GM20000 (cell line): ENCODE results near the gene GRHL1.

Source experiments
- DNase-seq: peaks from one replicate; pipeline ENCODE4 v3.0.0; 2012; ENCODE audit warnings: low spot score
- CTCF ChIP-seq: IDR thresholded peaks from 2 replicates; pipeline ENCODE4 v1.5.1; 2012; ENCODE audit warnings: mild to moderate bottlenecking, control low read depth; ENCODE audit errors: extremely low read depth, missing control alignments

The GRHL1 gene

GRCh38 chr2:9996321-9996720 is 44.8 kb downstream of the GRHL1 start:
- no peak for TF ChIP-seq CTCF
- no peak for DNase-seq

- no peak for DNase-seq
- no peak for TF ChIP-seq CTCF
Observed at GRCh38 chr2:9997936-9998335, 46.4 kb downstream of the GRHL1 start.

- DNase-seq: no peak
- no peak for TF ChIP-seq CTCF
Observed at GRCh38 chr2:9998916-9999654, 47.6 kb downstream of the GRHL1 start.

- TF ChIP-seq CTCF: no peak
Observed at GRCh38 chr2:9999693-10000092, 48.2 kb downstream of the GRHL1 start.

GRCh38 chr2:10000541-10000940 is 49.0 kb downstream of the GRHL1 start:
- no peak for TF ChIP-seq CTCF
- DNase-seq: no peak

More at GRCh38 chr2:9999693-10000092, 48.2 kb downstream of the GRHL1 start:
- no peak for DNase-seq

GRCh38 chr2:10001586-10001985 is 50.1 kb downstream of the GRHL1 start:
- DNase-seq: no peak
- no peak for TF ChIP-seq CTCF

GRCh38 chr2:10002109-10002508 is 50.6 kb downstream of the GRHL1 start:
- no peak for DNase-seq
- TF ChIP-seq CTCF: no peak
